Endothelial cell of hepatic sinusoid (primary cell): ENCODE results near the gene PRR35.

Experiments used
- in situ Hi-C: cut with HindIII; loops from 2 replicates; pipeline ENCODE4 v1.10.0; 2017; ENCODE audit warnings: low sequenced_read_pairs

Gene PRR35

GRCh38 chr16:560204-560700, at the start of gene PRR35:
Gene PRR35 (plus strand): TSS chr16:560394. CDS start chr16:563295, 2,901 bp downstream.
- in situ Hi-C loops = no loop called here

DNA sequence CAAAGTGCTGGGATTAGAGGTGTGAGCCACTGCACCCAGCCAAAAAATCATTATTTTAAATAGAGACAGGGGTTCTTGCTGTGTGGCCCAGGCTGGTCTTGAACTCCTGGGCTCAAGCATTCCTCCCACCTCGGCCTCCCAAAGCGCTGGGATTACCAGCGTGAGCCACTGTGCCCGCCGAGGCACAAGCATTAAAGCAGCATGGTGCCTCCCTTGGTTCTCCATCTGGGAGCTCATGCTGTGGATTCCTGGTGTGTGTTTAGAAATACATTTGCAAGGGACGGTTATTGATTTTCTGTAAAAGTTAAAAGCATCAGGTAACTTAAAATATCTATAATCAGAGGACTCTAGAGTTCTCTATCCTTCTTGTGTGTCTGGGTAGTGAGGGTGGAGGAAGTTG, 47.4 kb upstream of the PRR35 start:
- in situ Hi-C loops = no loop called here

GRCh38 chr16:513950-514349, 46.2 kb upstream of the PRR35 start:
- in situ Hi-C loops = no loop called here

GRCh38 chr16:515175-515938, 44.8 kb upstream of the PRR35 start:
- in situ Hi-C loops = no loop called here

DNA sequence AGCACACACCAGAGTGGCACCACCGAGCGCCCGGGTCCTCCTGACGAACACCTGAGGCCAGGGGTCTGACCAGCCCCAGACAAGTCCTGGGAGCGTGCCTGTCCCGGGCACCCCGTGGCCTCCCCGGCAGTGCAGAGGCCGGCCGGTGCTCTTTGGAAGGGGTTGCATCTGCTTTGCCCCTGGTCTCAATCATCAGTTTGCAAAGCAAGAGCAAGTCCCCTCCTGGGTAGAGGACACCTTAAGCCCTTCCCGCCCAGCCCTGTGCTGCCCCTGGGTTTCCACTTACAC, 44.3 kb upstream of the PRR35 start:
- in situ Hi-C loops = no loop called here

DNA sequence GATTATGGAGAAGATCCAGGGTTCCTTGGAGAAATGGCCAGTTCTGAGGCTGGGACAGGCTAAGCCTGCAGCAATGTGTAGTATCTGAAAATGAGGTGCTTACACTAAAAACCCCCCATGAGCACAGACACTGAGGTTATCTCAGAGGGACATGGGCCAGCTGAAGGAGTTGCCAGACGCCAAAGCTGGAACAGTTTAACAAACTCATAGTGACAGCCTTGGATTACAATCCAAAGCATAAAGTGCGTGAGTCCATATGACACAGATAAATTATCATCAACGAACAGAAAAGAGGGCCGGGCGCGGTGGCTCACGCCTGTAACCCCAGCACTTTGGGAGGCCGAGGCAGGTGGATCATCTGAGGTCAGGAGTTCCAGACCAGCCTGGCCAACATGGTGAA, 43.9 kb upstream of the PRR35 start:
- in situ Hi-C loops = no loop called here

- in situ Hi-C loops = no loop called here
These were observed 41.3 kb upstream of the PRR35 start for GRCh38 chr16:518858-519257.

- in situ Hi-C loops = no loop called here
These were observed 40.8 kb upstream of the PRR35 start for GRCh38 chr16:519425-519824.

DNA sequence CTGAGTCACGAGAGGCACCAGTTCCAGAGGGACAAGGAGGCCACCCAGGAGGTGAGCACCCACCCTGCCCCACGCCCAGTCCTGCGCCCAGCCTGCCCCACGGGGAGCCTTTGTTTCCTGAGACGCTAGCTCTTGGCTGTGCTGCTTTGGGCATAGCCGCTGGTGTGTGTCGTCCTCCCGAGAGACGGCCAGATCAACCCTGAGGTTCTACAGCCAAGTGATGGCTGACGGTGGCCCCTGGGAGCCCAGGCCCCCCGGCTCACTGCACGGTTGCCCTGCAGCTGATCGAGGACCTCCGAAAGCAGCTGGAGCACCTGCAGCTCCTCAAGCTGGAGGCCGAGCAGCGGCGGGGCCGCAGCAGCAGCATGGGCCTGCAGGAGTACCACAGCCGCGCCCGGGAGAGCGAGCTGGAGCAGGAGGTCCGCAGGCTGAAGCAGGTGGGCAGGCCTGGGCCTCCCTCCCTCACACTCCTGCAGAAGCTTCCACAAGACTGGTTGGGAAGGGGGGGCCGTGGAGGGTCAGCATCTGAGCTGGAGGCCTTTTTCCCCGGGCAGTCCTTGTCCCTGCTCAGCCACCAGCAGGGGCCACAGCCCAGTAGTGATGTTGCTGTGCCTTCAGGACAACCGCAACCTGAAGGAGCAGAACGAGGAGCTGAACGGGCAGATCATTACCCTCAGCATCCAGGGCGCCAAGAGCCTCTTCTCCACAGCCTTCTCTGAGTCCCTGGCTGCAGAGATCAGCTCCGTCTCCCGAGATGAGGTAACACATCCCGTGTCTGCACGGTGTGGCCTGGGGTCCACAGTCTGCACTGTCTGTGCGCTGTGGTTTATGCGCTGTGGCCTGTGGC, 40.1 kb upstream of the PRR35 start:
- in situ Hi-C loops = no loop called here

- in situ Hi-C loops = no loop called here
These were observed 39.3 kb upstream of the PRR35 start for GRCh38 chr16:520847-521246.

- in situ Hi-C loops = no loop called here
These were observed 38.6 kb upstream of the PRR35 start for GRCh38 chr16:521381-522210.

DNA sequence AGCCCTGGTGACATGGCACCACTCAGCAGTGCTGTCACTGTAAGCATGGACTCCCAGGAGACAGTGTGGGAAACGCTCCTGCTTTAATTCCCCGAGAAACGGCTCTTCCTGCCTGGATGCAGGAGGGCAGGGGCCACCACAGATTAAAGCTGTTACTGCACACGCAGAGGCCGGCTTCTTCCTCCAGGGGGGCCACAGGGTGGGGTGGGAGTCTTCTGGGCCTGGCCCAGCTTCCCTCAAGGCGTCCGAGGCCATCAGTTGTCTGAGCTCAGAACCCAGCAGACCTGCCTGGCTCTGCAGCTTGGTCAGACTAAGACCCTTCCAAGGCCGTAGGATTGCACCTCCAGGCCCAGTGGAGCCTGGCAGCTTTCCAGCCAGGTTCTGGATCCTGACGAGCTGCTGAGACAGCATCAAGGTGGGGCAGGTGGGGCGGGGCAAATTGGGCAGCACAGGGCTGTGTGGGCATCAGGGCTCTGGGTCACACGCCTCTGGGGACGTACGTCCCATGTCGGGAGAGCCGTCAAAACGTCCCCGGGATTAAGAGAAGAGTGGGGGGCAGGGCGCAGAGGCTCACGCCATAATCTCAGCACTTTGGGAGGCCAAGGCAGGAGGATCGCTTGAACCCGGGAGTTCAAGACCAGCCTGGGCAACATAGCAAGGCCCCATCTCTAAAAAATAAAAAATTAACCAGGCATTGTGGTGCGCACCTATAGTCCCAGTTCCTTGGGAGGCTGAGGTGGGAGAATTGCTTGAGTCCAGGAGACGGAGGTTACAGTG, 37.7 kb upstream of the PRR35 start:
- in situ Hi-C loops = no loop called here

DNA sequence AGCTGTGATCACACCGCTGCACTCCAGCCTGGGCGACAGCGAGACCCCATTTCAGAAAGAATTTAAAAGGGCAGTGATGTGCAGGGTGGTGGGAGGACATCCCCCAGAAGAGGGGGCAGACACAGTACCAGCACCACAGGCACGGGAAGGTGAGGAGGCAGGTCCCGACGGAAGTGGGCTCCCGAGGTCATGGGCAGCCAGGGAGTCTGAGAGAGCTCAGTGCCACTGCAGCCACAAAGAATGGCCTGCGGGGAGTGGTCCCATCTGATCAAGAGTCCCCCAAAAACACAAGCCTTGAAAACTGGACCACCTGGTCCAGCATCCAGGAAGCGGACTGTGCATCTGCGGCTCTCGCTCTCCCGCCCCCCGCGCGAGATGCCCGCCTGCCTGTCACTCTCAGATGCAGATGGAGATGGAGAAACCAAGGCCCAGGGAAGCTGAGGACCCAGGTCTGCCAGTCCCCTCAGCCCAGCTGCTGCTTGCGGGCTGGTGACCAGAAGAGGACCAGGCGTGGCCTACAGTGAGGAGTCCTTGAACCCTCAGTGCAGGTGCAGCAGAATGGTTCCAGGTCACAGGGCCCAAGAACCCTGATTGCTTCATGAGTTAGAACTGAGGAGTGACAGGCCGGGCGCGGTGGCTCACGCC, 37.0 kb upstream of the PRR35 start:
- in situ Hi-C loops = no loop called here

DNA sequence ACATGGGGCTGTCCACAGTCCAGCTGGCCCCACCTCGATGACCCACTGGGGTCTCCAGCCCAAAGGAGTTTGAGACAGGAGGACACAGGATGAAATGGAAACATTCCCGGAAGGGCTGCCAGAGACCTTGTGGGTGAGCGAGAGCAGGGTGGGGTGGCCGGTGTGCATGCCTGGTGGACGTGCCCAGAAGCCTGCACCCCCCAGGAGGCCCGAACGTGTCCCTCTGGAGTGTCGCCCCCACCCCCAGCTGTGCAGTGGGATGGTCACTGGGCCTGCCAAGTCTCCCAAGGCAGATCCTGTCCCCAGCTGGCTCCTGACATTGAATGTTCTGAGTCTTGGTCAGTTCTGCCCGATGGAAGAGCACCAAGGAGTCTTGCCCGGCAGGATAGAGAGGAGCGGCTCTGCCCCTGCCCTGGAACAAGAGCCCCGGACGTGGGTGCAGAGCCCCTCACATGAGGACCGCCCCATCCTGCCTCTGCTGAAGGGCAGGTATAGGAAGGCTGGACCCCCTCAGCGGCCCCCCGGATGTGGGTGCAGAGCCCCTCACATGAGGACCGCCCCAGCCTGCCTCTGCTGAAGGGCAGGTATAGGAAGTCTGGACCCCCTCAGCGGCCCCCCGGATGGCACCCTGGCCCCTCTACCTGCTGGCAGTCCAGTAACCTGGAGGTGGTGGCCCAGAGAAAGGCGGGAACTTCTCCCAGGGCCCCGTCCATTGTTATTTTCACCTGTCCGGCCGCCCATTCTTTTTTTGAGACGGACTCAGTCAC, 35.7 kb upstream of the PRR35 start:
- in situ Hi-C loops = loop anchor here (25.0 kb wide), 1 partner anchor 113 kb away; the partner anchor contains the start of genes MCRIP2, METTL26, WDR90 and WFIKKN1

- in situ Hi-C loops = loop anchor here (25.0 kb wide), 1 partner anchor 112 kb away; the partner anchor contains the start of genes MCRIP2, METTL26, WDR90 and WFIKKN1
These were observed 35.1 kb upstream of the PRR35 start for GRCh38 chr16:525123-525519.

DNA sequence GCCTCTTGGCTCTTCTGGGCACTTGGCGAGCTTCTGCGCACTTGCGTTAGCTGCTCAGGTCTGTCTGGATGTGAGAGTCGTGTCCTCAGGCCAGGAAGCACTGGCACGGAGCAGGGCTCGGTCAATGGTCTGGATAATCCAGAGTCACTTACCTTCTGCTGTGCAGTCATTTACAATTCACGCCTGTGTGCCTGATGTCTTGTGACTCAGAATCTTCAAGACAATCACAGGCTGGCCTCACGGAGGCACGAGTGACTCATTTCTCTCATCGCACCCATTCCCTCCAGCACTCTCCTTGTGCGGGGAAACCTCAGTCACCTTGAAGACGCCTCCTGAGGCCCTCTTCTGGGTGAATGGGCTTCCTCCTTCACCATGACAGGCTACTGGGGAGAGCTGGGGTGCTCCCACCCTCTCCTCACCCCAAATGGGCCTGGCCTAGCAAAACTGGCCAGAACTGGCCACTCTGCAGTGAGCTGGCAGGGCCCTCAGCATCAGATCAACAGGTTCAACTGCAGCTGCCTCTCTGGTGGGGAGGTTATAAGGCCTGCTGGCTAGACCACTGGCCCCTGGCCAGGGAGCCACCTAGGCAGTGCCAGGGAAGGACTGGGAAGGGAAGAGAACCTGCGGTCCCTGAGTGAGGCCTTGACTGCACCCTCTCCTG, 34.5 kb upstream of the PRR35 start:
- in situ Hi-C loops = loop anchor here (25.0 kb wide), 1 partner anchor 112 kb away; the partner anchor contains the start of genes MCRIP2, METTL26, WDR90 and WFIKKN1

DNA sequence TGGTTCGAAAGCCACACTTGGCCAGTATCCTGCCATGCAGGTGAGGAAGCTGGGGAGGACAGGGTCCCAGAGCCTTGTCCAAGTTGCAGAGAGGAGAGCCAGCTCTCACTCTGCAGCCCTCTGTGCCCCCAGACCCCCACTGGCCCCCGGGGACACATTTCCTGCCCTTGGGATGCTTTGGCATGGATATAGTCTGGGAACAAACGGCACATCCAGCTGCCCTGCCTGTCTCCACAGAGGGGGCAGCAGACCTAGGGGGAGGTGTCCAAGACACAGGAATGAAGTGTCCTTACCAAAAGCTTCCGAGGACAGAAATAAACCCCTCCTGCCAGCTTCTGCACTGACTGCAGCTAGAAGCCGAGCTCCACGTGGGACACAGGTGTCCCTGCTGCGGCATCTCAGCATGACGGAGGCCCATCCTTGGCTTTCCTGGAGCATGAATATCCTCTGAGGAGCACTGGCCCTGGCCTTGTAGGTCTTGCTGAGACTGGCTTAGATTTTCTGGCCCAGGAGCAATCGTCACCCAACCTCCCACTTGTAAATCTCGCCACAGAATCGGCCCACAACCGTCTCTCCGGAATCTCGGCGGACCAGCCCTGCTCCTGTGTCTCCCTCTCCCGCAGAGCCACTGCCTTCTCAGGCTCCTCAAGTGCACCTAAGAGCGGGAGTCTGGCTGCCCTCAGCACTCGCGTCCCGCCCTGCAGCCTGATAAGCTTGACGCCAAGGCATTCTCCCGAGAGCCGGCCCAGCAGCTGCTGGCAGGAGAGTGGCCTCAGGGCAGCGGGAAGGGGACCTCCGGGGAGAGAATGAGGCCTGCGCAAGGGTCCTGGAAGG, 33.8 kb upstream of the PRR35 start:
- in situ Hi-C loops = loop anchor here (25.0 kb wide), 1 partner anchor 111 kb away; the partner anchor contains the start of genes MCRIP2, METTL26, WDR90 and WFIKKN1
